Mesenchymal stem cell (in vitro differentiated cells and primary cell): ENCODE results near the gene RBM19.

Experiments
- DNase-seq: peaks from one replicate; pipeline ENCODE4 v3.0.0-alpha.2; 2013
- H2AFZ ChIP-seq: one replicate; pipeline ENCODE4 v1.6.1; 2013; ENCODE audit warnings: low read depth, mild to moderate bottlenecking, control low read depth, inconsistent platforms, low read length, moderate library complexity
- H2AK5ac ChIP-seq: 2 replicates; pipeline ENCODE4 v1.6.1; 2013; ENCODE audit warnings: low read length, moderate library complexity, mild to moderate bottlenecking, inconsistent platforms; ENCODE audit not compliant: severe bottlenecking
- H2BK120ac ChIP-seq: one replicate; pipeline ENCODE4 v1.6.1; 2013; ENCODE audit warnings: low read depth, mild to moderate bottlenecking, inconsistent platforms, low read length, moderate library complexity
- H2BK12ac ChIP-seq, 2 experiments: one replicate each; pipeline ENCODE4 v1.6.1; 2013; ENCODE audit warnings: inconsistent platforms in 2 of 2, low read length in 2 of 2, mild to moderate bottlenecking in 2 of 2, moderate library complexity in 2 of 2, control low read depth in 1 of 2
- H2BK15ac ChIP-seq: one replicate; pipeline ENCODE4 v1.6.1; 2013; ENCODE audit warnings: mild to moderate bottlenecking, low read depth, inconsistent platforms; ENCODE audit not compliant: poor library complexity, severe bottlenecking
- H2BK5ac ChIP-seq: 2 replicates; pipeline ENCODE4 v1.6.1; 2013; ENCODE audit warnings: low read depth, mild to moderate bottlenecking, low read length, control low read depth, inconsistent platforms; ENCODE audit not compliant: poor library complexity, severe bottlenecking
- H3K14ac ChIP-seq, 2 experiments: one replicate each; pipeline ENCODE4 v1.6.1; 2013; ENCODE audit warnings: inconsistent platforms in 2 of 2, low read length in 2 of 2, control low read depth in 1 of 2, mild to moderate bottlenecking in 1 of 2, moderate library complexity in 1 of 2
- H3K18ac ChIP-seq, 2 experiments: one replicate each; pipeline ENCODE4 v1.6.1; 2013; ENCODE audit warnings: inconsistent platforms in 2 of 2, low read length in 2 of 2, control low read depth in 1 of 2, low read depth in 1 of 2, mild to moderate bottlenecking in 1 of 2
- H3K23ac ChIP-seq, 2 experiments: one replicate each; pipeline ENCODE4 v1.6.1; 2013; ENCODE audit warnings: inconsistent platforms in 2 of 2, low read length in 2 of 2, mild to moderate bottlenecking in 2 of 2, moderate library complexity in 2 of 2, control low read depth in 1 of 2
- H3K27ac ChIP-seq: 2 replicates; pipeline ENCODE4 v1.5.1; 2013; ENCODE audit warnings: mild to moderate bottlenecking, moderate library complexity, low read length, control low read depth, inconsistent platforms; ENCODE audit not compliant: poor library complexity, severe bottlenecking
- H3K27me3 ChIP-seq, 2 experiments: 2 replicates each; pipeline versions ENCODE4 v1.6.1 to v1.7.0; 2013; ENCODE audit warnings: low read length in 2 of 2, mild to moderate bottlenecking in 2 of 2, moderate library complexity in 2 of 2, control low read depth in 1 of 2, inconsistent platforms in 1 of 2; ENCODE audit not compliant: control insufficient read depth in 1 of 2, insufficient read depth in 1 of 2
- H3K36me3 ChIP-seq, 2 experiments: 2 replicates each; pipeline versions ENCODE4 v1.6.1 to v1.7.0; 2013; ENCODE audit warnings: low read length in 2 of 2, control low read depth in 1 of 2, inconsistent platforms in 1 of 2, low read depth in 1 of 2, mild to moderate bottlenecking in 1 of 2; ENCODE audit not compliant: insufficient read depth in 2 of 2, control insufficient read depth in 1 of 2
- H3K4ac ChIP-seq, 2 experiments: one replicate each; pipeline ENCODE4 v1.6.1; 2013; ENCODE audit warnings: inconsistent platforms in 2 of 2, low read length in 2 of 2, mild to moderate bottlenecking in 2 of 2, moderate library complexity in 2 of 2, control low read depth in 1 of 2, low read depth in 1 of 2
- H3K4me1 ChIP-seq: 2 replicates; pipeline ENCODE4 v1.6.1; 2013; ENCODE audit warnings: low read depth, low read length, control low read depth; ENCODE audit not compliant: control insufficient read depth, insufficient read depth
- H3K4me2 ChIP-seq: 2 replicates; pipeline ENCODE4 v1.6.1; 2013; ENCODE audit warnings: low read length, mild to moderate bottlenecking, inconsistent platforms; ENCODE audit not compliant: poor library complexity, severe bottlenecking
- H3K4me3 ChIP-seq, 2 experiments: 2 replicates each; pipeline versions ENCODE4 v1.5.1 to v1.7.0; 2013; ENCODE audit warnings: low read length in 2 of 2, mild to moderate bottlenecking in 2 of 2, control low read depth in 1 of 2, low read depth in 1 of 2; ENCODE audit not compliant: insufficient read depth in 1 of 2
- H3K79me1 ChIP-seq: replicated peaks from 2 replicates; pipeline ENCODE4 v1.6.1; 2013; ENCODE audit warnings: mild to moderate bottlenecking, control low read depth, low read length, inconsistent platforms; ENCODE audit not compliant: poor library complexity, severe bottlenecking
- H3K9ac ChIP-seq: 2 replicates; pipeline ENCODE4 v1.7.0; 2013; ENCODE audit warnings: mild to moderate bottlenecking, low read length, moderate library complexity
- H3K9me3 ChIP-seq: 2 replicates; pipeline ENCODE4 v1.7.0; 2013; ENCODE audit warnings: mild to moderate bottlenecking, low read length; ENCODE audit not compliant: control insufficient read depth
- H4K8ac ChIP-seq: one replicate; pipeline ENCODE4 v1.6.1; 2013; ENCODE audit warnings: inconsistent platforms, mild to moderate bottlenecking, low read length, moderate library complexity
- H4K91ac ChIP-seq: one replicate; pipeline ENCODE4 v1.6.1; 2013; ENCODE audit warnings: mild to moderate bottlenecking, low read length, inconsistent platforms
- WGBS: methylation state at CpG from one replicate; pipeline ENCODE4 v1.1.7; 2013; ENCODE audit warnings: mixed read lengths; 5-methylcytosine and 5-hydroxymethylcytosine counted together

RBM19 gene

GRCh38 chr12:113940357-113941207, 25.5 kb downstream of the RBM19 start:
- no peaks in the 10 kb centered on the region for H3K9me3 ChIP-seq
- no peak overlapping the region for H3K27ac ChIP-seq
- no peak overlapping the region for H2BK15ac ChIP-seq
- H3K18ac ChIP-seq, result no peak overlapping the region
- H3K4me3 ChIP-seq, result no peak overlapping the region
- H3K9ac ChIP-seq, result no peak overlapping the region
- no peak overlapping the region for H4K91ac ChIP-seq
- no peak overlapping the region for H2AFZ ChIP-seq
- H3K36me3 ChIP-seq, result peaks cover 57 to 82% of the 10 kb centered on the region in 2 experiments
- H2BK5ac ChIP-seq, result no peak overlapping the region
- no peaks in the 10 kb centered on the region for H3K27me3 ChIP-seq
- no peak overlapping the region for H3K4ac ChIP-seq
- no peak overlapping the region for H3K23ac ChIP-seq
- DNase-seq, result no peak
- H3K14ac ChIP-seq, result no peak overlapping the region
- H2BK12ac ChIP-seq, result no peak overlapping the region
- H4K8ac ChIP-seq, result no peak overlapping the region
- no peak overlapping the region for H2AK5ac ChIP-seq
- 89% methylated on average over 11 of the region's 11 CpGs for WGBS
- H3K79me1 ChIP-seq, result no peaks in the 10 kb centered on the region
- no peak overlapping the region for H3K4me2 ChIP-seq
- no peak overlapping the region for H2BK120ac ChIP-seq
- no peaks in the 10 kb centered on the region for H3K4me1 ChIP-seq

- WGBS, result 97% methylated on average over 10 of the region's 10 CpGs
- no peaks in the 10 kb centered on the region for H3K9me3 ChIP-seq
- DNase-seq, result no peak
- H2BK120ac ChIP-seq, result no peak overlapping the region
- H3K18ac ChIP-seq, result no peak overlapping the region
- no peak overlapping the region for H2BK12ac ChIP-seq
- H4K91ac ChIP-seq, result no peak overlapping the region
- peaks cover 52 to 74% of the 10 kb centered on the region in 2 experiments for H3K36me3 ChIP-seq
- no peak overlapping the region for H3K27ac ChIP-seq
- no peak overlapping the region for H3K4me2 ChIP-seq
- no peak overlapping the region for H3K14ac ChIP-seq
- no peak overlapping the region for H3K4ac ChIP-seq
- H2AFZ ChIP-seq, result no peak overlapping the region
- H3K27me3 ChIP-seq, result no peaks in the 10 kb centered on the region
- no peak overlapping the region for H3K23ac ChIP-seq
- H3K9ac ChIP-seq, result no peak overlapping the region
- no peak overlapping the region for H3K4me3 ChIP-seq
- no peak overlapping the region for H4K8ac ChIP-seq
- no peak overlapping the region for H2BK15ac ChIP-seq
- H2BK5ac ChIP-seq, result no peak overlapping the region
- H2AK5ac ChIP-seq, result no peak overlapping the region
- no peaks in the 10 kb centered on the region for H3K4me1 ChIP-seq
- no peaks in the 10 kb centered on the region for H3K79me1 ChIP-seq
Measured at GRCh38 chr12:113939867-113940266, 26.3 kb downstream of the RBM19 start.

GRCh38 chr12:113938471-113938870, 27.7 kb downstream of the RBM19 start:
- Histone ChIP-seq H3K14ac (no peak overlapping the region), H3K9ac (no peak overlapping the region)

GRCh38 chr12:113936460-113936859, 29.7 kb downstream of the RBM19 start:
- Histone ChIP-seq H2AK5ac (no peak overlapping the region), H4K91ac (no peak overlapping the region), H3K27ac (no peak overlapping the region), H3K27me3 (no peaks in the 10 kb centered on the region), H3K18ac (no peak overlapping the region), H2BK12ac (no peak overlapping the region), H2BK15ac (no peak overlapping the region), H3K79me1 (peaks cover under 1% of the 10 kb centered on the region), H4K8ac (no peak overlapping the region), H2BK120ac (no peak overlapping the region), H3K36me3 (peaks cover 49 to 60% of the 10 kb centered on the region in 2 experiments), H2AFZ (no peak overlapping the region), H3K4me3 (no peak overlapping the region), H3K23ac (no peak overlapping the region), H3K14ac (no peak overlapping the region), H3K4me1 (peaks cover 19% of the 10 kb centered on the region), H3K9ac (no peak overlapping the region), H3K4ac (no peak overlapping the region), H2BK5ac (no peak overlapping the region), H3K4me2 (no peak overlapping the region), H3K9me3 (no peaks in the 10 kb centered on the region)
- WGBS, result 94% methylated on average over 1 of the region's 1 CpG
- DNase-seq, result no peak

More at GRCh38 chr12:113938471-113938870, 27.7 kb downstream of the RBM19 start:
- Histone ChIP-seq H2AFZ (no peak overlapping the region), H3K4ac (no peak overlapping the region), H3K4me2 (no peak overlapping the region), H2BK15ac (no peak overlapping the region), H3K79me1 (no peaks in the 10 kb centered on the region), H3K27me3 (no peaks in the 10 kb centered on the region), H2AK5ac (no peak overlapping the region), H2BK12ac (no peak overlapping the region), H2BK5ac (no peak overlapping the region), H3K36me3 (peaks cover 57 to 78% of the 10 kb centered on the region in 2 experiments), H3K4me1 (peaks cover 3% of the 10 kb centered on the region), H3K23ac (no peak overlapping the region), H3K9me3 (no peaks in the 10 kb centered on the region), H4K91ac (no peak overlapping the region), H4K8ac (no peak overlapping the region), H3K27ac (no peak overlapping the region), H2BK120ac (no peak overlapping the region), H3K4me3 (no peak overlapping the region), H3K18ac (no peak overlapping the region)
- DNase-seq, result no peak
- WGBS, result 92% methylated on average over 5 of the region's 5 CpGs
